SK-N-MC (cell line): ENCODE data around the gene NCKAP5.

Source experiments
- EZH2 ChIP-seq: fragments of 200-600 bp; sonication (generic); IDR thresholded peaks from one replicate; pipeline ENCODE4 v1.6.1; 2017; ENCODE audit warnings: antibody characterized with exemption
- POLR2AphosphoS5 ChIP-seq: IDR thresholded peaks from 2 replicates; pipeline ENCODE4 v1.6.1; 2012; ENCODE audit warnings: mild to moderate bottlenecking, low read depth, low read length, borderline replicate concordance

- TF ChIP-seq EZH2 (no peak), POLR2AphosphoS5 (no peak)
Measured at GRCh38 chr2:132910432-132910831, 657.8 kb downstream of the NCKAP5 start.
